GM12864 (cell line): Measurements from ENCODE around the gene OR1J1.

Source experiments
- DNase-seq: peaks from one replicate; pipeline ENCODE4 v3.0.0-alpha.2; 2011; ENCODE audit warnings: low read depth
- H3K4me3 ChIP-seq: 2 replicates; pipeline ENCODE4 v1.5.1; 2011; ENCODE audit warnings: mild to moderate bottlenecking, low read depth, low read length, control low read depth
- CTCF ChIP-seq: IDR thresholded peaks from 2 replicates; pipeline ENCODE4 v1.5.1; 2011; ENCODE audit warnings: low read depth, mild to moderate bottlenecking, moderate library complexity, low read length, control low read depth, inconsistent platforms; ENCODE audit errors: missing control alignments

OR1J1 gene

GRCh38 chr9:122446819-122447484 is 30.8 kb downstream of the OR1J1 start:
- no peak for TF ChIP-seq CTCF
- no peak for DNase-seq
- no peak overlapping the region for H3K4me3 ChIP-seq

GRCh38 chr9:122445155-122445749 is 32.5 kb downstream of the OR1J1 start:
- no peak for TF ChIP-seq CTCF
- H3K4me3 ChIP-seq: no peak overlapping the region
- no peak for DNase-seq

- H3K4me3 ChIP-seq: no peak overlapping the region
- DNase-seq: no peak
- no peak for TF ChIP-seq CTCF
These were observed 33.5 kb downstream of the OR1J1 start for GRCh38 chr9:122444041-122444733.

GRCh38 chr9:122442568-122442967 is 35.2 kb downstream of the OR1J1 start:
- no peak for TF ChIP-seq CTCF
- no peak for DNase-seq
- no peak overlapping the region for H3K4me3 ChIP-seq
